ENCODE results near the gene TP53AIP1. TPM values are rescaled to one million over a fixed set of nuclear protein-coding genes. Genes with fewer than 3 reads are reported as not detected.

TP53AIP1 gene
- total RNA-seq, 1 donor from 2014 or later: not detected

DNA sequence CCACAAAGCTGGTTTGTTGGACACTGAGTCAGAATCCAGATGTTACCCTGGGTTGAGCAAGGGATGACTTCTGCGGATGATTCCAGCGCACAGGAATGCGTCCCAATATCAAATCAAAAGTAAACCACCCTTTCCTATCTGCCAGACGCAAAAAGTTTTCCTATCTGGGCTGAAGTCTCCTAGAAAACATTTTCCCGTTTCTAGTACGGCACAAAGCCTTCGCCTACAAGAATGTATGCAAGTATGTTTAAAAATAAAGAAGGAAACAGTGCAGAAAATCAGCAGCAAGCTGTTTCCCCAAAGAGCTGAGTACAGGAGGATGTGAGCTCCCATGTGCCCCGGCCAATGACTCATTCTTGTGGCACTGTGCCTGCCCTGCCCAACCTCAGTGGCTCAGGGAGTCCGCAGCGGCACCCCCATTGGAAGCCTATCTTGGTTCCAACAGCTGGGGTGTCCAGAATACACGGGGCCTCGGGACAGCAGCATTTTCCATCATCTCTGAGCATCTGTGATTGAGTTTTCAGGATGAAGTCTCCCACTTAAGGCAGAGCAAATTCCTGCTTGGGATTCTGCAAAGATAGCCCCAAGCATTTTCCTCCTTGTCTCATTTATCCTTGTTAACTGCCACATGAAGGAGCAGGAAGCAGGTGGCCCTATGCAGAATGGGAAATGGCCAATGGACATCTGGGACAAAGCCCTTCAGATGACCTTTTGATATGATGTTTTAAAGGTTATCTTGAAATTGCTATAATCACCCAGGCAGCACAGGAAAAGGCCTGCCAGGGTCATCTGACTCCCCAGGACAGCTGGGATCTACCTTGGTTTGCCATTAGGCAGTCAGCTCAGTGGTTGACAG, 34.1 kb downstream of the TP53AIP1 start:
- peak; percentile 68 for DNase-seq (ENCODE audit: extremely low read depth, low read depth, low spot score)

- no peak for DNase-seq (ENCODE audit: extremely low read depth, low read depth, low spot score)
Measured at GRCh38 chr11:128907585-128907984, 35.1 kb downstream of the TP53AIP1 start.

- no peak for DNase-seq (ENCODE audit: extremely low read depth, low read depth, low spot score)
Measured at GRCh38 chr11:128906185-128907050, 36.3 kb downstream of the TP53AIP1 start.

DNA sequence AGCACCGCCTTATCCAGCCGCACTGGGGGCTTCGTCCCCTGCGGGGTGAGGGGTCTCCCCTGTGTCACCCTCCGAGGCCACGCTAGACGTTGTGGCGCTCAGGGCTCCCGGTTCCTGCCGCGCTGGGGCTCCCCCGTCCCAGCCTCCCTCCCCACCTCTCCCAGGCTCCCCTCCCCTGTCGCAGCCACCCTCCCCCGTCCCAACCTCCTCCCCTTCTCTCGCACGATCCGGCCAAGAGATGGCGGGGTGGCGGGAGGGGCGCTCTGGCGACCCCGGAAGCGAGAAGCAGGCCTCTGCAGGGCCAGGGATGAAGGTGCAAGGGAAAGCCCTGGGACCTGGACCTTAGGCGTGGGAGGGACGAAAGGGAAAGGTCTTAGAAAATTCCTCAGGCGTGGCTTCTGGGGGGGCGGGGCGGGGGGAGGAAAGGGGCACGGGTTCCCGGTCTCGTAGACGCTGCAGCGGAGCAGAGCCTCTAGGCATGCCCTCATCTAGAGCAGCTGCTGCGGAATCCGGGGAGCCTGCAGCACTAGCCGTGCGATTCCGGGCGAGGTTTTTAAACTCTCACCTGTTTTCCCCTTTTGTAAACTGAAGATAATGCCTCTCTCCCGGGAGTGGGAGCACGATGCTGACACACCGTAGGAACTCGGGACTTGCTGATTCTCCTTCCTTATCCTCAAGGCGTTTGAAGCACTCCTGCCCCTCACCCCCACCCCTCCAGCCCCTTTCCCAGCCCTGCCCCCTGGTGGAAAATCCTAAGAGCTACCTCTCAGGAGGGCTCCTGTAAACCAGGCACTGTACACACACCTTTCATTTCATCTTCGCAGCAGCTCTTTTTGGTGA, 37.1 kb downstream of the TP53AIP1 start:
- DNase-seq (ENCODE audit: extremely low read depth, low read depth, low spot score): no peak

- no peak for DNase-seq (ENCODE audit: extremely low read depth, low read depth, low spot score)
Measured at GRCh38 chr11:128904656-128905344, 37.9 kb downstream of the TP53AIP1 start.

- no peak for DNase-seq (ENCODE audit: extremely low read depth, low read depth, low spot score)
Measured at GRCh38 chr11:128904303-128904655, 38.4 kb downstream of the TP53AIP1 start.

DNA sequence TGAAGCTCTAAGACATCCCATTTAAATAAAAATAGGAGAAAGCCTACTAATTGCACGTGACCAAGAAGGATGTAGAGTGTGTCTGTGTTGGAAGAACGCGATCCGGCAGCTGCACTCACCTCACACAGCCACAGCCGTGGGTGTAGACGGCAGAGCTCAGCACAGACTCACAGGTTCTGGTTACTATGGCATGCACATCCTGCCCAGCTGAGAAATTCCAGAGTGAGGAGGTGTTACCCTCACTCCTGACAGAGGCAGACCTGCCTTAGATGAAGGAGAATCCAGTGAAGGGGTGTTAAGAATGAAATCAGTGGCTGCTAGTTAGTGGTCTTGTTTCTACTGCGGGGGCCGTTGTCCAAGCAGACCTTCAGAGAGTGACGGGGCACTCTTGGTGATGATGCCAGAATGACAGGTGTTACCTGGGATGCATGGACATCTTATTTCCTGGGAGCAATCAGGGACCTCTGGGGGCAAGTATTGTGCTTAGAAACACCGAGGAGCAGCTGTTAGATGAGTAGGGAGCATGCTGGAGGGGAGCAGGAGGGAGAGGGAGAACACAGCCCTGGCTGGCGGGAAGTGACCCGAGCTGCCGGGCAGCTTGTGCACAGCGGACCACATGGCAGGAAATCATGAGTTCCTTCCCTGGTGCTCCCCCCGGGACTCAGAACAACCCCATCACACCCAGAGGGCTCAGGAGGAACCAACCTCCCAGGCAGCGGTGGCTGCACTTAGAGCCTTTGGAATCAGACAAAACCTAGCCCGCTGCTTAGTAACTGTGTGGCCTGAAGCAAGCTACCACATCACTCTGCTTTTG, 39.2 kb downstream of the TP53AIP1 start:
- no peak for DNase-seq (ENCODE audit: extremely low read depth, low read depth, low spot score)

DNA sequence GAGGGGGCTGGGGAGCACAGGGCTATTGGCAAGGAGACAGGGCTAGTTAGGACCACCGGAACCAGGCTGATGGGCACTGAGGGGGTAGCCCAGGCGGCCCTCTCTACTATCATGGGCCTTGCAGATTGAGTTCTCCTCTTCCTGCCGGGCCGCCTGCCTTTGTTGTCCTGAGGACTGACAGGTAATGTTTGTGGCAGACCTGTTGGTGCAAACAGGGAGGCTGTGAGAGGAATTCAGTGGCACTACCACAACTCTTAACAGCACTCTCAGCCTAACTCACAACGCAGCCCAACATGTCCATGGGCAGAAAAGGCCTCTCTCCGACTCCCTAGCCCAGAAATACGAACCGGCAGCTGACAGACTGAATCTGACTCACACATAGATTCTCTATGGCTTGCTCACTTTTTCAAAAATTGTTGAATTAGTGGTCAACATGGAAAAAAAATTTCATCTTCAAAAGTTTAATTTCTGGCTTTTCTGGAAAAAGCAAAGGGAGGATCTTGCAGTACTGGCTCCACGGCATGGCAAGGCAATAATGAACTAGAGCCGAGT, 40.1 kb downstream of the TP53AIP1 start:
- no peak for DNase-seq (ENCODE audit: extremely low read depth, low read depth, low spot score)

DNA sequence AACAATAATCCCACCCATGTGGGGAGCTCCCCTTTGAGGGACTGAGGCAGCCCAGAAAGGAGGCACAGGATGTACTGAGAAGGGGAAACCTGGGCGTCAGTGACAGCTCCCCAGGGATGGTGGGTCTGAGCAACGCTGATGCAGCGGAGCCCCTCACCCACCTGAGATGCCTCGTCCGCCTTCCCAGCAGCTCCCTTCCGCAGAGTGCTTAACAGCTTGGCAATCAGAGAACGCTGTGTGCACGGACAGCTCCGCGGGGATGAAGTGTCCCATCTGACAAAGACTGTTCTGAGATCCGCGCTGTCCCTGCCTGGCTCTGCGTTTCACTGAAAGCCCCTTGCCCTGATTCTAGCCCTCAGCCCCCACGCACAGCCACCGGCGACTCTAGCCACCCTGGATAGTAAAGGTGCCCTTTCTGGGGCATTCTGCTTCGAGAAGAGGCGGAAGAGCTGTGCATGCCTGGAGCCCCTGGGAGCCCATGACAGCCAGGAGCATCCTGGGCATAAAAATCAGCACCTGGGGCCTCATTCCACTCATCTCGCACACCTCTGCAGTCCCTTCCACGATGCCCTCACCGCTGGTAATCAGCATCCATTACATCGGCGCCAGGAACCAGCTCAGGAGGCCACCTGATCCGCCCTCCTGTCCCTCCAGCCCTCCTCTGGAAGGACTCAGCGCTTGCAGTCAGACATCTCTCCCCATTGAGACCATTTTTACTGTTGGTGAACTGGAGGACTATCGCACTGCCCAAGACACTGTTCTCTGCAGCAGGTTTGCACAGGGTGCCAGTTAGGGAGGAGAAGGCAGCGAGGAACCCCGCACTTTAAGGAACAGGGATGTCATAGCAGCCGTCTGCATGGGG, 40.8 kb downstream of the TP53AIP1 start:
- DNase-seq (ENCODE audit: extremely low read depth, low read depth, low spot score): no peak

DNA sequence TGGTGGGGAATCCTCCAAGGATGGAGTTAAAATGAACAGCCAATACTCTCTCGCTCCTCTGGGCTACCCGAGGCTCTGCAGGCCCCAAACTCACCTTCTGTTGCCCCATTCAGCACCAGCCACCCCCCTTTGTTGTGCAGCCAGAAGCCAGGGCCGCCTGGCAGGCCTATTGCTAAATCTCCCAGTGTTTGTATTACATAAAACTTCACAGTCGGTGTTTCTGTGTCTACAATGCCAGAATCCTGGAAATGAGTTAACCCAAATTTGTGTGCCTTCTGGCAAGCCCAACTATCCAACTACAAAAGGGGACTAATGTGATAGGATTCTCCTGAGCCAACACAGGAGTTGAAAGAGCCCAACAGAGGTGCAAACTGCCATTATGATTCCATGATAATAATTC, 42.2 kb downstream of the TP53AIP1 start:
- DNase-seq (ENCODE audit: extremely low read depth, low read depth, low spot score): no peak

DNA sequence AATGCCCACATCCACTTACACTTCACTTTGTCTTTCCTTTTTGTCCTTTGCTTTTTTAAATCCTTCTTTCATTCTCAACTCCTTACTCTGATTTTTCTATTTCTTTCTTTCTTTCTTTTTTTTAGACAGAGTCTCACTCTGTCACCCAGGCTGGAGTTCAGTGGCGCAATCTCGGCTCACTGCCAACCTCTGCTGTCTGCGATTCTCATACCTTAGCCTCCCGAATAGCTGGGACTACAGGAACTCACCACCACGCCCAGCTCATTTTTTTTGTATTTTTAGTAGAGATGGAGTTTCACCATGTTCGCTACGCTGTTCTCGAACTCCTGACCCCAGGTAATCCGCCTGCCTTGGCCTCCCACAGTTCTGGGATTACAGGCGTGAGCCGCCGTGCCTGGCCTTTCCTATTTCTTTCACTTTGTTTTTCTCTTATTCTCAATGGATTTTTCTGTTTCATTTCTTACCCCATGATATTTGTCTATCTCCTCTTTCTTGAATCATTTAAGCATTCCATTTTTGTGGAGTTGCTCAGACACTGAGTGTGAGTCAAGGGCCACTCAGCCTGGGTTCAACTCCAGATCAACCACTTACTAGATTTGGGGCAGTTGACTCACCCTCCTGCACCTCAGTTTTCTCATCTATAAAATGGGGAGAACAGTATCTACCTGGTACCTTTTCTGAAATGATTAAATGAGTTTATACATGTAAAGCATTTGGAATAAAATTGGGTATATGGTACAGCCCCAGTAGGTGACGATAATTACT, 43.9 kb downstream of the TP53AIP1 start:
- no peak for DNase-seq (ENCODE audit: extremely low read depth, low read depth, low spot score)

DNA sequence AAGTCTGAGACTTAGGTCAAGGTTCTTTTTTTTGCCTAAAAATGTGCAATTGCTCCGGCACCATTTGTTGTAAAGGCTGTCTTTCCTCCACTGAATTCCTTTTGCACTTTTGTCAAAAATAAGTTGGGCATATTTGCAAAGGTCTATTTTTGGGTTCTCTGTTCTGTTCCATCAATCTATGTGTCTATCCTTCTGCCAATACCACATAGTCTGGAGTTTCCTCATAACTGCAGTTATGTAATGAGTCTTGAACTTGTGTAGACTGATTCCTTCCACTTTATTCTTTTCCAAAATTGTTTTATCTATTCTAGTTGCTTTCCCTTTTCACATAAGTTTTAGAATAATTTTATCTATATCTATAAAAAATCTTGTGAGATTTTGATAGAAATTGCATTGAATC, 44.8 kb downstream of the TP53AIP1 start:
- DNase-seq (ENCODE audit: extremely low read depth, low read depth, low spot score): no peak

DNA sequence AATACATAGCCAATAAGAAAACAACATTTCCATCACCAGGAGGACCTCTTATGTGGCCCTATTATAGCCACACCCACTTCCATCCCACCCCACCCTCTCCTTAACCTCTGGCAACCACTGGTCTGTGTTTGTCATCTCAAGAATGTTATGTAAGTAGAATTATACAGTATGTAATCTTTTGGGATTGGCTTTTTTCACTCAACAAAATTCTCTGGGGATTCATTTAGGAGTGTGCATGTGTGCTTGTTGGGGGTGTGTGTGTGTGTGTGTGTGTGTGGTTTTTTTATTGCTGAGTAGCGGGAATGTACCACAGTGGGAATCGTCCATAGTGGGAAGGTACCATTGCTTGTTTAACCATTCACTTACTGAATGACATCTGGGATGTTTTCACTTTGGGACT, 46.3 kb downstream of the TP53AIP1 start:
- DNase-seq (ENCODE audit: extremely low read depth, low read depth, low spot score): no peak

- no peak for DNase-seq (ENCODE audit: extremely low read depth, low read depth, low spot score)
Measured at GRCh38 chr11:128895526-128895925, 47.1 kb downstream of the TP53AIP1 start.

DNA sequence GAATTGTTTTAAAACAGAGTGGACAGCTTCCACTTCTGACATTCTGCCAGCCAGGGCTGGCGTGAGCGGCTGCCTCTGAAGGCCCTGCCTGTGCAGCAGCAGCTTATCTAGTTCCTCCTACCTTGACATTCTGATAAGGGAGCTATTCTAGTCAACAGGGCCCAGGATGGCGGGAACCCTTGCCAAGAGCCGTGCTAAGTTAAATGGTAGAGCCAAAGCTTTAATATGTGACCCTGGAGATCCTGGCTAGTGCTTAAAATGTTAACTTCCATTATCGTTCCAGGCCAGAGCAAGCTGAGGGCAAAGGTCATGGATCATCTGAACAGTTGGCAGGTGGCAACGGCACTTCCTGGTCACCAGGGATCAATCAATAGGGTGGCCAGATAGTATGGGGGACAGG, 48.0 kb downstream of the TP53AIP1 start:
- DNase-seq (ENCODE audit: extremely low read depth, low read depth, low spot score): no peak

DNA sequence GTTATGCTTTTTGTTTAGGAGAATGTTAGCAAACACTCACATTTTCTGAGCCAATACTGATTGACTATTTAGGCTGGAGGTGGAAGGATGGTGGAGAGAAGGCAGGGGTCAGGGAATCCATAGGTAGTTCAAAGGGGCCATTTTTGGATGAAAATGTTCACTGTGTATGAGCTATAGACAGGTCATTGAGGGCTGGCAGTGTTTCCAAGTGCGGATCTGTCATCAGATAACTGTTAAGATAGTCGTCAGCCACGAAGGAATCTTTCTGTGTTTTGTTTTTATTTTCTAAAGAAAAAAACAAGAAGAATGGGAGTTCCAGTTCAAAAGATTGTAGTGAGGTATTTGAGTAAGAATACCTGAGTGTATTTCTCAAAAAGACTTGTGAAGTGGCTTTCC, 48.4 kb downstream of the TP53AIP1 start:
- DNase-seq (ENCODE audit: extremely low read depth, low read depth, low spot score): no peak

DNA sequence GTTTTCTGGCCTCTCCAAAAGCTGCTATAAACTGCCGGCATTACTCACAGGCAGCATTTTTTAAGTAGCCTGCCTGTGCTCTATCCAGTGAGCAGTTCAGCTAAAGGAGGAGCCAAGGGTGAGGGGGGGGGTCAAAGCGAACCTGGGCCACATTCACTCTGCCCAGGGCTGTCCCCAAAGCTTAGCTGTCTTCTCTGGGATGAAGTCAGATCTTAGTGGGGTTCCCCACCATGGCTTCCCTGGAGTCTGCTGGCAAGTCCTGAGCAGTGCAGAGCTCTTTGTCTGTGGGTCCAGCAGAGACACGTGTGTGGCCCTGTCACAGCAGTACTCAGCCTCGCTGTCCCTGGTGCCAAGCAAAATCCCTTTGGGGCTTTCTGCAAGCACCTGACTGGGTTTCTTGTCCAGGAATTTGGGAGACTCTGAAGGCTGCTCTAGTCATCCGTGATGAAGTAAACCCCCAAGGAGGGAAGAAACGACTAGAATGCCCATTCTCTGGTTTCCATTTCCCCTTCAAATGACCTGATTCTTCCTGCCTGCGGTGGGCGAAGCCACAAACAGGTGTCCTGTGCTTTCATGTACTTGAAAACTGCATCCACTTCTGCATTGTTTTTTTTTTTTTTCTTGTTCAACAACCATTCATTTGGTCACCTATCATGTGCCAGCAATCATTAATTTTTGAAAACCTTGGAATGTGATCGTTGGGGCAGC, 48.9 kb downstream of the TP53AIP1 start:
- DNase-seq (ENCODE audit: extremely low read depth, low read depth, low spot score): no peak
